ENCODE data around the gene NR3C1.

Gene NR3C1

DNA sequence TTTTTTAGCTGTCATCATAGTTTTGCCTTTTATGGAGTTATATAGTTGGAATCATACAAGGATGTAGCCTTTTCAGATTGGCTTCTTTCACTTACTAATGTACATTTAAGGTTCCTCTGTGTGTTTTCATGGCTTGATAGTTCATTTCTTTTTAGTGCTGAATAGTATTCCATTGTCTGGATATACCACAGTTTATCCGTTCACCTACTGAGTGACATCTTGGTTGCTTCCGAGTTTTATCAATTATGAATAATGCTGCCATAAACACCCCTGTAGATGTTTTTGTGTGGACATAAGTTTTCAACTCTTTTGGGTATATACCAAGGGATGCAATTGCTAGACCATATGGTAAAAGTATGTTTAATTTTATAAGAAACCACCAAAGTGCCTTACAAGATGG is 136.3 kb downstream of the NR3C1 start:
- Histone ChIP-seq H3K4me2 (ENCODE audit: low read depth, low read length, poor library complexity, severe bottlenecking) (no peak overlapping the region), H3K9ac (ENCODE audit: low read depth, low read length, poor library complexity, severe bottlenecking) (no peak overlapping the region), H3K9me2 (replicated peaks; ENCODE audit: low read depth, low read length) (no peaks in the 10 kb centered on the region), H3K9me3 (ENCODE audit: insufficient read depth, low read depth, low read length) (0 out of 2 replicates have a peak, but pooled peaks cover 8% of the 10 kb centered on the region), H3K79me2 (ENCODE audit: insufficient read depth, low read length) (no peaks in the 10 kb centered on the region), H3K36me3 (ENCODE audit: insufficient read depth, low read length) (no peaks in the 10 kb centered on the region), H3F3A (ENCODE audit: low read depth) (no peaks in the 10 kb centered on the region), H3K4me1 (ENCODE audit: insufficient read depth, low read length, poor library complexity, severe bottlenecking) (no peaks in the 10 kb centered on the region), H4K20me1 (ENCODE audit: insufficient read depth, low read length, poor library complexity, severe bottlenecking) (no peaks in the 10 kb centered on the region), H3K4me3 (ENCODE audit: low read length, poor library complexity, severe bottlenecking) (no peak overlapping the region), H3K27me3 (ENCODE audit: insufficient read depth, low read length, poor library complexity, severe bottlenecking) (no peaks in the 10 kb centered on the region), H2AFZ (ENCODE audit: low read length) (no peak overlapping the region)
- TF ChIP-seq EZH2phosphoT487 (IDR thresholded peaks at IDR 0.05; ENCODE audit: borderline replicate concordance): no peak
- TF ChIP-seq, protein P1, sequence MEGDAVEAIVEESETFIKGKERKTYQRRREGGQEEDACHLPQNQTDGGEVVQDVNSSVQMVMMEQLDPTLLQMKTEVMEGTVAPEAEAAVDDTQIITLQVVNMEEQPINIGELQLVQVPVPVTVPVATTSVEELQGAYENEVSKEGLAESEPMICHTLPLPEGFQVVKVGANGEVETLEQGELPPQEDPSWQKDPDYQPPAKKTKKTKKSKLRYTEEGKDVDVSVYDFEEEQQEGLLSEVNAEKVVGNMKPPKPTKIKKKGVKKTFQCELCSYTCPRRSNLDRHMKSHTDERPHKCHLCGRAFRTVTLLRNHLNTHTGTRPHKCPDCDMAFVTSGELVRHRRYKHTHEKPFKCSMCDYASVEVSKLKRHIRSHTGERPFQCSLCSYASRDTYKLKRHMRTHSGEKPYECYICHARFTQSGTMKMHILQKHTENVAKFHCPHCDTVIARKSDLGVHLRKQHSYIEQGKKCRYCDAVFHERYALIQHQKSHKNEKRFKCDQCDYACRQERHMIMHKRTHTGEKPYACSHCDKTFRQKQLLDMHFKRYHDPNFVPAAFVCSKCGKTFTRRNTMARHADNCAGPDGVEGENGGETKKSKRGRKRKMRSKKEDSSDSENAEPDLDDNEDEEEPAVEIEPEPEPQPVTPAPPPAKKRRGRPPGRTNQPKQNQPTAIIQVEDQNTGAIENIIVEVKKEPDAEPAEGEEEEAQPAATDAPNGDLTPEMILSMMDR (conservative IDR thresholded peaks at IDR 0.05; ENCODE audit: low read length): no peak

DNA sequence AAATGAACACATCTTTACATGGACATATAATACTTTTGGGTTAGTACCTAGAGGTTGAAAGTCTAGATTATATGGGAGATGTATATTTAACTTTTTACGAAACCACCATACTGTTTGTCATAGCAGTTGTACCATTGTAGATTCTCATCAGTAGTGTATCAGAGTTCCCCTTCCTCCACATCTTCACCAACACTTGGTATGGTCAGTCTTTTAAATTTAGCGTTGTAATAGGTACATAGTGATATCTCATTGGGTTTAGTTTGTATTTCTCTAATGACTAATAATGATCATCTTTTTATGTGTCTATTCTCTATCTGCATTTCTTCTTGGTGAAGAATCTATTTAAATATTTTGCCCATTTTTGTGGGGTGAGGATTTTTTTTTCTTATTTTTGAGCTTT is 137.5 kb downstream of the NR3C1 start:
- Histone ChIP-seq H4K20me1 (ENCODE audit: insufficient read depth, low read length, poor library complexity, severe bottlenecking) (no peaks in the 10 kb centered on the region), H3K36me3 (ENCODE audit: insufficient read depth, low read length) (no peaks in the 10 kb centered on the region), H3K9me2 (replicated peaks; ENCODE audit: low read depth, low read length) (no peaks in the 10 kb centered on the region), H3F3A (ENCODE audit: low read depth) (no peaks in the 10 kb centered on the region), H3K79me2 (ENCODE audit: insufficient read depth, low read length) (no peaks in the 10 kb centered on the region), H3K4me3 (ENCODE audit: low read length, poor library complexity, severe bottlenecking) (no peak overlapping the region), H3K4me2 (ENCODE audit: low read depth, low read length, poor library complexity, severe bottlenecking) (no peak overlapping the region), H2AFZ (ENCODE audit: low read length) (no peak overlapping the region), H3K9ac (ENCODE audit: low read depth, low read length, poor library complexity, severe bottlenecking) (no peak overlapping the region), H3K9me3 (ENCODE audit: insufficient read depth, low read depth, low read length) (0 out of 2 replicates have a peak, but pooled peaks cover 8% of the 10 kb centered on the region), H3K4me1 (ENCODE audit: insufficient read depth, low read length, poor library complexity, severe bottlenecking) (no peaks in the 10 kb centered on the region), H3K27me3 (ENCODE audit: insufficient read depth, low read length, poor library complexity, severe bottlenecking) (no peaks in the 10 kb centered on the region)
- TF ChIP-seq, protein P1 (conservative IDR thresholded peaks at IDR 0.05; ENCODE audit: low read length): no peak

GRCh38 chr5:143263272-143263810 is 140.1 kb downstream of the NR3C1 start:
- H3K4me3 ChIP-seq (ENCODE audit: low read length, poor library complexity, severe bottlenecking): no peak overlapping the region
- H3K4me2 ChIP-seq (ENCODE audit: low read depth, low read length, poor library complexity, severe bottlenecking): no peak overlapping the region
- no peaks in the 10 kb centered on the region for H3K79me2 ChIP-seq (ENCODE audit: insufficient read depth, low read length)
- no peaks in the 10 kb centered on the region for H3K4me1 ChIP-seq (ENCODE audit: insufficient read depth, low read length, poor library complexity, severe bottlenecking)
- H3K9ac ChIP-seq (ENCODE audit: low read depth, low read length, poor library complexity, severe bottlenecking): no peak overlapping the region
- H3F3A ChIP-seq (ENCODE audit: low read depth): no peaks in the 10 kb centered on the region
- no peaks in the 10 kb centered on the region for H4K20me1 ChIP-seq (ENCODE audit: insufficient read depth, low read length, poor library complexity, severe bottlenecking)
- H3K9me3 ChIP-seq (ENCODE audit: insufficient read depth, low read depth, low read length): 0 out of 2 replicates have a peak, but pooled peaks cover 8% of the 10 kb centered on the region
- no peak overlapping the region for H2AFZ ChIP-seq (ENCODE audit: low read length)
- H3K9me2 ChIP-seq (replicated peaks; ENCODE audit: low read depth, low read length): no peaks in the 10 kb centered on the region
- no peaks in the 10 kb centered on the region for H3K36me3 ChIP-seq (ENCODE audit: insufficient read depth, low read length)
- TF ChIP-seq, protein P1 (conservative IDR thresholded peaks at IDR 0.05; ENCODE audit: low read length): no peak
- no peak for TF ChIP-seq EZH2phosphoT487 (IDR thresholded peaks at IDR 0.05; ENCODE audit: borderline replicate concordance)
- no peaks in the 10 kb centered on the region for H3K27me3 ChIP-seq (ENCODE audit: insufficient read depth, low read length, poor library complexity, severe bottlenecking)

All from Loucy (cell line).